Ovary (tissue), 3 donors: Measurements from ENCODE around the gene SCRG1.

Experiments
- EP300 ChIP-seq: sonication (generic); formaldehyde crosslinking; IDR thresholded peaks from one replicate; pipeline ENCODE4 v1.6.1; 2017; ENCODE audit warnings: antibody characterized with exemption
- POLR2A ChIP-seq: fragments of 450-650 bp; IDR thresholded peaks from one replicate; pipeline ENCODE4 v1.6.1; 2017; ENCODE audit warnings: antibody characterized with exemption, mild to moderate bottlenecking, moderate library complexity
- TF ChIP-seq, protein P1 (sequence below), 3 donors: fragments of 450-650 bp in 2 of 3; fragments of 200-600 bp in 1 of 3; IDR thresholded peaks; one replicate each; pipeline versions ENCODE4 v1.5.1 to v1.8.0; 2016 to 2022; ENCODE audit warnings: antibody characterized with exemption in 3 of 3, mild to moderate bottlenecking in 1 of 3
- donor health status: DM: no; HTN: no; CAD: no.

DNA sequence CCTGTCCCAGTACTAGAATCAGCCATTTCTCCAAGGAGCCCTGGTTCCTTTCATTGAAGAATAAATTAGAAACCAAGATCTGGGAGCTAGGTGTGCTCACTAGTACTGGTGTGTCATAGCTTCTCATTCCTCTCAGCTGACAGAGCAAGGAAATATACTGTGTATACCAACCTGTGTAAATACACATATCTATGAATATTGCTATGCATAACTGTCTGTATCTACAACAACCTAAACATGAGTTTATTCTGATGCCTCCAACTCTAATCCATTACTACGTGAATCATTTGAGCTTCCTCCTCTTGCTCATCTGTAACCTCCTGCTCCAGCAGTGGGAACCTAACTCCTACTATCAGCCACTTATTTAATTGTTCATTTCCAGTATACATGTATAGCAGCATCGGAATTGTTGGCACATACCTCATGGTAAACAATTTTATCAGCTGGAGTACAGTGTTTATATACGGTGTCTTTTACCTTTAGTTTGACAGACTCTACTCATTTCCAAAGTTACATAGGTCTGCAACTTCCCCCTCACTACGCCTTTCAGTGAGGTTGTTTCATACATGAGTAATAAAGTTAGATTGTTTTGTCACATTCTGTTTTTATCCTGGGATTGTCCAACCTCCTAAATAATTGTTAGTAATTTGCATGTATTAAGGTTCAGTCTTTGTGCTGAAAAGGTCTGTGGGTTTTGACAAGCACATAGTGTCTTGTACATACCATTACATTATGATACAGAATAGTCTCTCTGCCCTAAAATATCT lies 7.1 kb upstream of the SCRG1 start:
- TF ChIP-seq POLR2A (no peak), EP300 (no peak)
- TF ChIP-seq, protein P1, sequence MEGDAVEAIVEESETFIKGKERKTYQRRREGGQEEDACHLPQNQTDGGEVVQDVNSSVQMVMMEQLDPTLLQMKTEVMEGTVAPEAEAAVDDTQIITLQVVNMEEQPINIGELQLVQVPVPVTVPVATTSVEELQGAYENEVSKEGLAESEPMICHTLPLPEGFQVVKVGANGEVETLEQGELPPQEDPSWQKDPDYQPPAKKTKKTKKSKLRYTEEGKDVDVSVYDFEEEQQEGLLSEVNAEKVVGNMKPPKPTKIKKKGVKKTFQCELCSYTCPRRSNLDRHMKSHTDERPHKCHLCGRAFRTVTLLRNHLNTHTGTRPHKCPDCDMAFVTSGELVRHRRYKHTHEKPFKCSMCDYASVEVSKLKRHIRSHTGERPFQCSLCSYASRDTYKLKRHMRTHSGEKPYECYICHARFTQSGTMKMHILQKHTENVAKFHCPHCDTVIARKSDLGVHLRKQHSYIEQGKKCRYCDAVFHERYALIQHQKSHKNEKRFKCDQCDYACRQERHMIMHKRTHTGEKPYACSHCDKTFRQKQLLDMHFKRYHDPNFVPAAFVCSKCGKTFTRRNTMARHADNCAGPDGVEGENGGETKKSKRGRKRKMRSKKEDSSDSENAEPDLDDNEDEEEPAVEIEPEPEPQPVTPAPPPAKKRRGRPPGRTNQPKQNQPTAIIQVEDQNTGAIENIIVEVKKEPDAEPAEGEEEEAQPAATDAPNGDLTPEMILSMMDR (IDR thresholded peaks at IDR 0.05) = no peak
